GM21360 (cell line): ENCODE results near the gene ZNF85.
"Not testable (repeated sequence)": the region's sequence is repeated elsewhere in the genome, so short reads cannot be mapped to it uniquely, and the experiment has no call there.

Source experiments
- ATAC-seq: cut with Tn5 transposase; IDR thresholded peaks from one replicate; pipeline ENCODE4 v1.9.1; 2021; ENCODE audit warnings: mild to moderate bottlenecking, moderate library complexity; ENCODE audit not compliant: unreplicated experiment

ZNF85 gene

GRCh38 chr19:20923077-20923871 is at the start of gene ZNF85:
Gene ZNF85 (plus strand): TSS chr19:20923251. CDS start chr19:20923401, 150 bp downstream.
- ATAC-seq = peak; percentile 94

- no peak for ATAC-seq
These were observed 43.5 kb upstream of the ZNF85 start for GRCh38 chr19:20879501-20879900.

- no peak for ATAC-seq
These were observed 10.1 kb upstream of the ZNF85 start for GRCh38 chr19:20912973-20913372.

- ATAC-seq = no peak
These were observed 2.4 kb downstream of the ZNF85 start for GRCh38 chr19:20925481-20925880.

GRCh38 chr19:20926796-20927195 is 3.7 kb downstream of the ZNF85 start:
- ATAC-seq = no peak

GRCh38 chr19:20928371-20928770 is 5.3 kb downstream of the ZNF85 start:
- ATAC-seq = no peak

GRCh38 chr19:20936322-20936947 is 13.4 kb downstream of the ZNF85 start:
- not testable (repeated sequence) for ATAC-seq

- not testable (repeated sequence) for ATAC-seq
These were observed 29.6 kb downstream of the ZNF85 start for GRCh38 chr19:20952561-20953095.

GRCh38 chr19:20964798-20965197 is 41.7 kb downstream of the ZNF85 start:
- ATAC-seq = no peak

- ATAC-seq = no peak
These were observed 45.0 kb downstream of the ZNF85 start for GRCh38 chr19:20968092-20968491.

- ATAC-seq = no peak
These were observed 46.4 kb downstream of the ZNF85 start for GRCh38 chr19:20969498-20969897.

- ATAC-seq = no peak
These were observed 46.8 kb downstream of the ZNF85 start for GRCh38 chr19:20969898-20970297.

- ATAC-seq = not testable (repeated sequence)
These were observed 69.7 kb downstream of the ZNF85 start for GRCh38 chr19:20992788-20993187.

- ATAC-seq = peak; percentile 100
These were observed 76.8 kb downstream of the ZNF85 start for GRCh38 chr19:20999731-21000352.
